Hepatocyte (in vitro differentiated cells): ENCODE results near the gene CPTP. TPM values are rescaled to one million over a fixed set of nuclear protein-coding genes. Genes with fewer than 3 reads are reported as not detected.

Experiments used
- DNase-seq: peaks from one replicate; pipeline ENCODE4 v3.0.0-alpha.2; 2016; ENCODE audit warnings: low spot score
- H2AFZ ChIP-seq: fragments of 200-600 bp; sonication (generic); 2 replicates; pipeline ENCODE4 v1.6.0; 2016; ENCODE audit warnings: antibody characterized with exemption, mild to moderate bottlenecking
- H3K27ac ChIP-seq: fragments of 200-600 bp; sonication (generic); 2 replicates; pipeline ENCODE4 v1.5.1; 2016; ENCODE audit warnings: mild to moderate bottlenecking
- H3K27me3 ChIP-seq: fragments of 200-600 bp; sonication (generic); 2 replicates; pipeline ENCODE4 v1.6.1; 2016
- H3K36me3 ChIP-seq: fragments of 200-600 bp; sonication (generic); replicated peaks from 2 replicates; pipeline ENCODE4 v1.5.1; 2016; ENCODE audit warnings: low read depth; ENCODE audit not compliant: insufficient read depth
- H3K4me1 ChIP-seq: fragments of 200-600 bp; sonication (generic); 2 replicates; pipeline ENCODE4 v1.5.1; 2016; ENCODE audit warnings: mild to moderate bottlenecking, moderate library complexity; ENCODE audit not compliant: insufficient read depth
- H3K4me2 ChIP-seq: fragments of 200-600 bp; sonication (generic); 2 replicates; pipeline ENCODE4 v1.6.0; 2016
- H3K4me3 ChIP-seq: fragments of 200-600 bp; sonication (generic); 2 replicates; pipeline ENCODE4 v1.5.1; 2016; ENCODE audit warnings: mild to moderate bottlenecking
- H3K79me2 ChIP-seq: fragments of 200-600 bp; sonication (generic); 2 replicates; pipeline ENCODE4 v1.6.0; 2017; ENCODE audit warnings: mild to moderate bottlenecking
- H3K9me2 ChIP-seq: fragments of 200-600 bp; sonication (generic); replicated peaks from 2 replicates; pipeline ENCODE4 v1.6.0; 2017; ENCODE audit warnings: mild to moderate bottlenecking; ENCODE audit not compliant: insufficient read depth
- H3K9me3 ChIP-seq: fragments of 200-600 bp; sonication (generic); 2 replicates; pipeline ENCODE4 v1.5.1; 2016; ENCODE audit warnings: low read depth, mild to moderate bottlenecking
- H4K20me1 ChIP-seq: fragments of 200-600 bp; sonication (generic); 2 replicates; pipeline ENCODE4 v1.6.0; 2016; ENCODE audit warnings: mild to moderate bottlenecking; ENCODE audit not compliant: insufficient read depth, poor library complexity, severe bottlenecking
- EZH2 ChIP-seq: fragments of 200-600 bp; sonication (generic); IDR thresholded peaks from 2 replicates; pipeline ENCODE4 v1.6.1; 2016; ENCODE audit warnings: antibody characterized with exemption, mild to moderate bottlenecking, borderline replicate concordance
- EZH2phosphoT487 ChIP-seq: fragments of 200-600 bp; sonication (generic); IDR thresholded peaks from one replicate; pipeline ENCODE4 v1.6.1; 2018; ENCODE audit warnings: antibody characterized with exemption, mild to moderate bottlenecking, low read depth, moderate library complexity; ENCODE audit not compliant: unreplicated experiment, severe bottlenecking
- WGBS: methylation state at CpG from one replicate; pipeline ENCODE4 v1.1.6; 2016; ENCODE audit warnings: low lambda C conversion rate; ENCODE audit errors: missing lambda C conversion rate; 5-methylcytosine and 5-hydroxymethylcytosine counted together
- microRNA-seq: library from miRNA; unstranded; fragments of <30 nt; microRNA quantifications from one replicate; pipeline ENCODE4, GENCODE V29; 2017
- polyA plus RNA-seq: library from polyadenylated mRNA; unstranded; fragments of >200 nt; fragmentation: Nextera tagmentation; extraction: Ambion mirVana; gene quantifications from 2 replicates; pipeline ENCODE4 v1.2.1, GENCODE V29; 2016
- small RNA-seq: library from RNA; depleted of rRNA; stranded (forward); fragments of <200 nt; gene quantifications from one replicate; pipeline ENCODE3, GENCODE V24; 2014
- total RNA-seq: library from RNA; depleted of rRNA; stranded (reverse); fragments of >200 nt; gene quantifications from 2 replicates; pipeline ENCODE4 v1.2.3, GENCODE V29; 2014
- TF ChIP-seq, protein P1 (sequence below): fragments of 200-600 bp; sonication (generic); IDR thresholded peaks from 2 replicates; pipeline ENCODE4 v1.5.1; 2016; ENCODE audit warnings: antibody characterized with exemption, mild to moderate bottlenecking; ENCODE audit not compliant: poor library complexity

CPTP gene
- total and polyA plus RNA-seq, 2 experiments from 2014 or later: 12.8 to 45.6 TPM

DNA sequence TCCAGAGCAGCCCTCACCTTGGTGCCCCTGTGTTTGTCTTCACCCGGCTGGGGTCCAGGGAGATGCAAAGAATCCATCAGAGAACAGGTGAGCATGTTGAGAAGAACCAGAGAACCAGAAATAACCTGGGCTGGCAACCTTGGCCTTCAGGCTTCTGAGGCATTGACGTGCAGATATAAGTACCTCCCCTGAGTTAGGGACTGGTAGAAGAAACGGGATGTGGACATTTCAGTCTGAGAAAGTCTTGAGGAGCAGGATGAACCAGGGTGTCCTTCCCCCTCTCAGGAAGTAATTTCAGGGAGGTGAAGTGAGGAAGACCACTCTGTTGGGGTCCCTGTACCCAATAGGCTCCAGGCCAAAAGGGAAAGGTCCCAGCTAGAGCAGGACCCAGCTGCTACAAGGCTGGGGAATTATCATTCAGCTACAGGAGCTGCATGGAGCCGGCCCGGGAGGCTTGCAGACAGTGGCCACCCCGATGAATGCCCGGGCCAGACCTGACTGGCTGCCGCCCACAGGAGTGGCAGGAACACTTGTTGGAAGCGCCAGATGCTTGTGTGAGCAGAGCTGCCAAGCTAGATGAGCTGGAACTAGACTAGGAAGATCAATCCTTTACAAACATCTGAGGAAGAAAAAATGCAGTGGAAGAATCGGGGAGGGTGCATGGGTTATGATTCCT, 52.1 kb downstream of the CPTP start:
- whole genome bisulfite sequencing: 91% methylated on average over 10 of the region's 10 CpGs
- Histone ChIP-seq H2AFZ (no peak overlapping the region), H3K27ac (no peak overlapping the region), H3K36me3 (no peaks in the 10 kb centered on the region), H3K4me3 (no peak overlapping the region), H4K20me1 (no peaks in the 10 kb centered on the region), H3K79me2 (peaks cover 27% of the 10 kb centered on the region), H3K4me2 (peak overlapping the region; percentile 90), H3K4me1 (peaks cover 9% of the 10 kb centered on the region), H3K9me2 (no peaks in the 10 kb centered on the region), H3K27me3 (no peaks in the 10 kb centered on the region), H3K9me3 (no peaks in the 10 kb centered on the region)
- no peak for DNase-seq
- TF ChIP-seq, protein P1, sequence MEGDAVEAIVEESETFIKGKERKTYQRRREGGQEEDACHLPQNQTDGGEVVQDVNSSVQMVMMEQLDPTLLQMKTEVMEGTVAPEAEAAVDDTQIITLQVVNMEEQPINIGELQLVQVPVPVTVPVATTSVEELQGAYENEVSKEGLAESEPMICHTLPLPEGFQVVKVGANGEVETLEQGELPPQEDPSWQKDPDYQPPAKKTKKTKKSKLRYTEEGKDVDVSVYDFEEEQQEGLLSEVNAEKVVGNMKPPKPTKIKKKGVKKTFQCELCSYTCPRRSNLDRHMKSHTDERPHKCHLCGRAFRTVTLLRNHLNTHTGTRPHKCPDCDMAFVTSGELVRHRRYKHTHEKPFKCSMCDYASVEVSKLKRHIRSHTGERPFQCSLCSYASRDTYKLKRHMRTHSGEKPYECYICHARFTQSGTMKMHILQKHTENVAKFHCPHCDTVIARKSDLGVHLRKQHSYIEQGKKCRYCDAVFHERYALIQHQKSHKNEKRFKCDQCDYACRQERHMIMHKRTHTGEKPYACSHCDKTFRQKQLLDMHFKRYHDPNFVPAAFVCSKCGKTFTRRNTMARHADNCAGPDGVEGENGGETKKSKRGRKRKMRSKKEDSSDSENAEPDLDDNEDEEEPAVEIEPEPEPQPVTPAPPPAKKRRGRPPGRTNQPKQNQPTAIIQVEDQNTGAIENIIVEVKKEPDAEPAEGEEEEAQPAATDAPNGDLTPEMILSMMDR: no peak
- TF ChIP-seq EZH2 (no peak), EZH2phosphoT487 (no peak)

DNA sequence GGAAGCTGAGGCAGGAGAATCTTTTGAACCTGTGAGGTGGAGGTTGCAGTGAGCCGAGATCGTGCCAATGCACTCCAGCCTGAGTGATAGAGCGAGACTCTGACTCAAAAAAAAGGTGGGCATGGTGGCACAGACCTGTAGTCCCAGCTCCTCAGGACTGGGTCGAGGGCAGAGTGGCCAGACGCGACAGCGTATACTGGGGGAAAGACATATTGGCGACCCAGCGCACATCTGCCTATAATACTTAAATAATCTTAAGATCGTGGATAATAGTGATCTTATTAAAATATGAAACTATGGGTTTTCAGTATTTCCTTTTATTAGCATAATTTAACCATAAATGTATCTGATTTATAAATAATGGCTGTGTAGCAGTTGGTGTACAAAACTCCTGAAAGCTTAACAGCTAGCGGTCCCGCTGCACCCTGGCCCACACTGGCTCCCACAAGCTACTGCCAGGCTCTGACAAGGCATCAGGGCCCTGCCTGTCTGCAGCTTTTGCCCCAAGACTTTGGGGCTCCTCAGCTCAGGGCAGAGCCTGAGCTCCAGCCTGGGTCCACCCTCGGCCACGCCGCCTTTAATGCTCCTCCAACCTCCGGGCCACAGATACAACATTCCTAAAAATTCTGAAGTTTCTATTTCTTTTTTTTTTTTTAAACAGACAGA, 53.1 kb downstream of the CPTP start:
- no peak for DNase-seq
- no peaks in the 10 kb centered on the region for H4K20me1 ChIP-seq
- no peaks in the 10 kb centered on the region for H3K36me3 ChIP-seq
- H3K9me3 ChIP-seq: no peaks in the 10 kb centered on the region
- H3K27me3 ChIP-seq: no peaks in the 10 kb centered on the region
- H3K79me2 ChIP-seq: peaks cover 23% of the 10 kb centered on the region
- H3K4me2 ChIP-seq: no peak overlapping the region
- no peak overlapping the region for H2AFZ ChIP-seq
- no peak overlapping the region for H3K4me3 ChIP-seq
- no peak for TF ChIP-seq EZH2phosphoT487
- TF ChIP-seq, protein P1: no peak
- TF ChIP-seq EZH2: no peak
- no peak overlapping the region for H3K27ac ChIP-seq
- H3K9me2 ChIP-seq: no peaks in the 10 kb centered on the region
- peaks cover 9% of the 10 kb centered on the region for H3K4me1 ChIP-seq
- WGBS: 97% methylated on average over 16 of the region's 16 CpGs

Small RNAs within 50 kb of the gene (microRNA-seq; reads per million reads assigned to microRNA genes)
- gene MIR6726 (6.3 reads per million, percentile 15 among the genes with 10 or more reads in this experiment), gene MIR6727 (4.0 reads per million), gene MIR6808 (2.2 reads per million)

Small RNAs within 50 kb of the gene (small RNA-seq; reads per million reads assigned to genes)
- 0.22 reads per million for gene MIR6726

Other genes with a start within 250 kb of the CPTP start
- 7.1 and 9.2 TPM in 2 replicates for gene C1orf159, start 208.7 kb upstream of the CPTP start, total RNA-seq
- gene C1orf159, start 208.7 kb upstream of the CPTP start, polyA plus RNA-seq: 21.7 and 25.1 TPM in 2 replicates
- gene TTLL10, start 150.9 kb upstream of the CPTP start, total RNA-seq: not detected in 2 replicates
- 0.38 and 0.69 TPM in 2 replicates for gene TTLL10, start 150.9 kb upstream of the CPTP start, polyA plus RNA-seq
- not detected in 2 replicates for gene TNFRSF18, start 118.2 kb upstream of the CPTP start, total RNA-seq
- gene TNFRSF18, start 118.2 kb upstream of the CPTP start, polyA plus RNA-seq: 0.86 and 1.3 TPM in 2 replicates
- gene TNFRSF4, start 110.6 kb upstream of the CPTP start, total RNA-seq: 0.28 TPM in 1 of 2 replicates, not detected in the other
- 0.34 TPM in 1 of 2 replicates, not detected in the other for gene TNFRSF4, start 110.6 kb upstream of the CPTP start, polyA plus RNA-seq
- gene SDF4, start 92.8 kb upstream of the CPTP start, total RNA-seq: 110 and 156 TPM in 2 replicates
- 296 and 311 TPM in 2 replicates for gene SDF4, start 92.8 kb upstream of the CPTP start, polyA plus RNA-seq
- 28.8 and 28.9 TPM in 2 replicates for gene B3GALT6, start 92.6 kb upstream of the CPTP start, total RNA-seq
- 36.3 and 36.9 TPM in 2 replicates for gene B3GALT6, start 92.6 kb upstream of the CPTP start, polyA plus RNA-seq
- gene C1QTNF12, start 78.1 kb upstream of the CPTP start, total RNA-seq: 3.8 and 4.1 TPM in 2 replicates
- 5.2 and 6.6 TPM in 2 replicates for gene C1QTNF12, start 78.1 kb upstream of the CPTP start, polyA plus RNA-seq
- 31.3 and 31.7 TPM in 2 replicates for gene UBE2J2, start 50.9 kb upstream of the CPTP start, total RNA-seq
- 66.7 and 81.0 TPM in 2 replicates for gene UBE2J2, start 50.9 kb upstream of the CPTP start, polyA plus RNA-seq
- gene SCNN1D, start 44.4 kb upstream of the CPTP start, total RNA-seq: 1.0 and 1.8 TPM in 2 replicates
- gene SCNN1D, start 44.4 kb upstream of the CPTP start, polyA plus RNA-seq: 3.5 and 3.9 TPM in 2 replicates
- gene ACAP3, start 16.9 kb upstream of the CPTP start, total RNA-seq: 50.9 and 56.0 TPM in 2 replicates
- gene ACAP3, start 16.9 kb upstream of the CPTP start, polyA plus RNA-seq: 87.1 and 108 TPM in 2 replicates
- gene PUSL1, start 16.2 kb upstream of the CPTP start, total RNA-seq: 27.7 and 36.2 TPM in 2 replicates
- gene PUSL1, start 16.2 kb upstream of the CPTP start, polyA plus RNA-seq: 27.4 and 37.2 TPM in 2 replicates
- gene INTS11, start 142 bp upstream of the CPTP start, total RNA-seq: 72.1 and 80.6 TPM in 2 replicates
- gene INTS11, start 142 bp upstream of the CPTP start, polyA plus RNA-seq: 73.7 and 80.4 TPM in 2 replicates
- gene TAS1R3, start 6.5 kb downstream of the CPTP start, total RNA-seq: 0.17 TPM in 1 of 2 replicates, not detected in the other
- gene TAS1R3, start 6.5 kb downstream of the CPTP start, polyA plus RNA-seq: 0.42 and 1.0 TPM in 2 replicates
- gene DVL1, start 24.6 kb downstream of the CPTP start, total RNA-seq: 58.0 and 61.6 TPM in 2 replicates
- 49.1 and 50.5 TPM in 2 replicates for gene DVL1, start 24.6 kb downstream of the CPTP start, polyA plus RNA-seq
- gene MXRA8, start 33.8 kb downstream of the CPTP start, total RNA-seq: 138 and 155 TPM in 2 replicates
- gene MXRA8, start 33.8 kb downstream of the CPTP start, polyA plus RNA-seq: 242 and 261 TPM in 2 replicates
- gene AURKAIP1, start 50.4 kb downstream of the CPTP start, total RNA-seq: 92.9 and 105 TPM in 2 replicates
- 238 and 246 TPM in 2 replicates for gene AURKAIP1, start 50.4 kb downstream of the CPTP start, polyA plus RNA-seq
- 151 and 166 TPM in 2 replicates for gene CCNL2, start 74.5 kb downstream of the CPTP start, total RNA-seq
- gene CCNL2, start 74.5 kb downstream of the CPTP start, polyA plus RNA-seq: 284 and 364 TPM in 2 replicates
- gene MRPL20, start 82.5 kb downstream of the CPTP start, total RNA-seq: 107 and 115 TPM in 2 replicates
- 176 and 193 TPM in 2 replicates for gene MRPL20, start 82.5 kb downstream of the CPTP start, polyA plus RNA-seq
- gene ANKRD65, start 96.5 kb downstream of the CPTP start, total RNA-seq: 2.1 and 6.5 TPM in 2 replicates
- gene ANKRD65, start 96.5 kb downstream of the CPTP start, polyA plus RNA-seq: 5.5 and 7.3 TPM in 2 replicates
- gene VWA1, start 110.9 kb downstream of the CPTP start, total RNA-seq: 37.7 and 38.1 TPM in 2 replicates
- gene VWA1, start 110.9 kb downstream of the CPTP start, polyA plus RNA-seq: 114 and 131 TPM in 2 replicates
- 0.10 TPM in 1 of 2 replicates, not detected in the other for gene ATAD3C, start 124.9 kb downstream of the CPTP start, total RNA-seq
- gene ATAD3C, start 124.9 kb downstream of the CPTP start, polyA plus RNA-seq: 0.99 and 1.2 TPM in 2 replicates
- 11.4 and 13.4 TPM in 2 replicates for gene ATAD3B, start 147.0 kb downstream of the CPTP start, total RNA-seq
- 33.2 and 40.5 TPM in 2 replicates for gene ATAD3B, start 147.0 kb downstream of the CPTP start, polyA plus RNA-seq
- 15.5 and 16.7 TPM in 2 replicates for gene ATAD3A, start 187.4 kb downstream of the CPTP start, total RNA-seq
- gene ATAD3A, start 187.4 kb downstream of the CPTP start, polyA plus RNA-seq: 46.7 and 49.4 TPM in 2 replicates
- gene TMEM240, start 215.8 kb downstream of the CPTP start, total RNA-seq: 4.3 and 6.2 TPM in 2 replicates
- 2.1 and 2.6 TPM in 2 replicates for gene TMEM240, start 215.8 kb downstream of the CPTP start, polyA plus RNA-seq